Osteoblast (primary cell): ENCODE measurements around the gene TIAM2. TPM values are rescaled to one million over a fixed set of nuclear protein-coding genes. Genes with fewer than 3 reads are reported as not detected.

ENCODE experiments used
- DNase-seq: peaks from one replicate; pipeline ENCODE4 v3.0.0; 2011; ENCODE audit warnings: low spot score, mixed read lengths; ENCODE audit not compliant: insufficient read length; ENCODE audit errors: missing footprints
- H2AFZ ChIP-seq: 2 replicates; pipeline ENCODE4 v1.6.0; 2011; ENCODE audit warnings: mild to moderate bottlenecking, low read length
- H3K27ac ChIP-seq: 2 replicates; pipeline ENCODE4 v1.5.1; 2011; ENCODE audit warnings: mild to moderate bottlenecking, low read depth, low read length, moderate library complexity
- H3K27me3 ChIP-seq: 2 replicates; pipeline ENCODE4 v1.6.0; 2012; ENCODE audit warnings: mild to moderate bottlenecking, control low read depth, inconsistent platforms, low read length, moderate library complexity; ENCODE audit not compliant: insufficient read depth
- H3K36me3 ChIP-seq: 2 replicates; pipeline ENCODE4 v1.5.1; 2011; ENCODE audit warnings: mild to moderate bottlenecking, low read length, control low read depth, moderate library complexity; ENCODE audit not compliant: insufficient read depth
- H3K4me1 ChIP-seq: 2 replicates; pipeline ENCODE4 v1.5.1; 2011; ENCODE audit warnings: mild to moderate bottlenecking, low read length, control low read depth, moderate library complexity; ENCODE audit not compliant: insufficient read depth
- H3K4me2 ChIP-seq: 2 replicates; pipeline ENCODE4 v1.6.0; 2011; ENCODE audit warnings: mild to moderate bottlenecking, low read length; ENCODE audit not compliant: insufficient read depth
- H3K4me3 ChIP-seq: fragments of 200-600 bp; sonication (generic); 3 replicates; pipeline ENCODE4 v1.5.1; 2012; ENCODE audit warnings: mild to moderate bottlenecking, low read length, inconsistent platforms; ENCODE audit not compliant: insufficient read depth
- H3K79me2 ChIP-seq: 2 replicates; pipeline ENCODE4 v1.6.0; 2012; ENCODE audit warnings: mild to moderate bottlenecking, low read length, control low read depth, inconsistent platforms; ENCODE audit not compliant: insufficient read depth
- H3K9me3 ChIP-seq: 2 replicates; pipeline ENCODE4 v1.5.1; 2011; ENCODE audit warnings: low read depth, low read length, control low read depth
- H4K20me1 ChIP-seq: 2 replicates; pipeline ENCODE4 v1.6.0; 2012; ENCODE audit warnings: mild to moderate bottlenecking, low read length, control low read depth; ENCODE audit not compliant: insufficient read depth
- total RNA-seq: library from RNA; depleted of rRNA; stranded (reverse); fragments of >200 nt; gene quantifications from 2 replicates; pipeline ENCODE4 v1.2.3, GENCODE V29; 2012
- TF ChIP-seq, protein P1 (sequence below): IDR thresholded peaks from 2 replicates; pipeline ENCODE4 v1.5.1; 2011; ENCODE audit warnings: mild to moderate bottlenecking, low read depth, low read length, moderate library complexity; ENCODE audit errors: extremely low read depth

TIAM2 gene
- total RNA-seq, 1 donor = 31.8 TPM

DNA sequence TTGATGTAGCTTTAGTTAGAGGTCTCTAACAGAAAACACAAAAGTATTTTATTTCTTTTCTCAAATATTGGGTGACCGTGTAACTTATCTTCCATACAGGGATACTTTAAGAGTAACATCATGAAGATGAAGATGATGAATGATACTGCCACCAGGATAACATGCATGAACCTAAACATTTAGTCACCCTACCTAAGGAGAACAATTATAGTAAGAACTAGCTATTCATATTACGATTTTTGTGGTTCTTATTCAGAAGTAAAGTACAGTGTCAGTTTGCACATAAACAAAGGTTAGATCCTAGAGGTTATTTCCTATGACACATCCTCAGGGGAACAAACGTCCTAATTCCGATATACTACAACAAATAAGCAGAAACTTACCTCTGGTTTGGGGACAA, 289.7 kb downstream of the TIAM2 start:
- Histone ChIP-seq H3K27me3 (no peaks in the 10 kb centered on the region), H3K27ac (no peak overlapping the region), H3K4me1 (no peaks in the 10 kb centered on the region), H3K4me2 (no peak overlapping the region), H2AFZ (no peak overlapping the region), H4K20me1 (no peaks in the 10 kb centered on the region), H3K4me3 (no peak overlapping the region), H3K79me2 (no peaks in the 10 kb centered on the region), H3K36me3 (peaks cover 26% of the 10 kb centered on the region), H3K9me3 (no peaks in the 10 kb centered on the region)
- TF ChIP-seq, protein P1, sequence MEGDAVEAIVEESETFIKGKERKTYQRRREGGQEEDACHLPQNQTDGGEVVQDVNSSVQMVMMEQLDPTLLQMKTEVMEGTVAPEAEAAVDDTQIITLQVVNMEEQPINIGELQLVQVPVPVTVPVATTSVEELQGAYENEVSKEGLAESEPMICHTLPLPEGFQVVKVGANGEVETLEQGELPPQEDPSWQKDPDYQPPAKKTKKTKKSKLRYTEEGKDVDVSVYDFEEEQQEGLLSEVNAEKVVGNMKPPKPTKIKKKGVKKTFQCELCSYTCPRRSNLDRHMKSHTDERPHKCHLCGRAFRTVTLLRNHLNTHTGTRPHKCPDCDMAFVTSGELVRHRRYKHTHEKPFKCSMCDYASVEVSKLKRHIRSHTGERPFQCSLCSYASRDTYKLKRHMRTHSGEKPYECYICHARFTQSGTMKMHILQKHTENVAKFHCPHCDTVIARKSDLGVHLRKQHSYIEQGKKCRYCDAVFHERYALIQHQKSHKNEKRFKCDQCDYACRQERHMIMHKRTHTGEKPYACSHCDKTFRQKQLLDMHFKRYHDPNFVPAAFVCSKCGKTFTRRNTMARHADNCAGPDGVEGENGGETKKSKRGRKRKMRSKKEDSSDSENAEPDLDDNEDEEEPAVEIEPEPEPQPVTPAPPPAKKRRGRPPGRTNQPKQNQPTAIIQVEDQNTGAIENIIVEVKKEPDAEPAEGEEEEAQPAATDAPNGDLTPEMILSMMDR = no peak
- DNase-seq = no peak

DNA sequence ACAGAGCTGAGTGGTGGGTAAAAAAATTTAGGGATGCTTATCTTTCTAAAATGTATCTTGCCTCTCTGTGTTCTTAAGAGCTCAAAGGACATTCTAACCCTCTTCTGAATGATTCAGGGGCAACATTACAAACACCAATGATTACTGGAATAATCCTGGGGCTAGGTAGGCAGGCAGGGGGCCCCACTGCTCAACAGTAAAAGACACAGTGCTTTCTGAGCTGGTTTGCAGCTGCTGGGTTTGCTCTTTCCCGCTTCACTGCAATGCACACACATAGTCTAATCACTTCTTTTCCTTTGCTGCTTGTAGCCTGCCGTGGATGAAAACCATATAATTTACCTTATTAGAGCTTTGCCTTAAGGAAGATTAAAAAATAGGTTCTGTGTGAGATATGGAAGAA, 292.6 kb downstream of the TIAM2 start:
- H4K20me1 ChIP-seq = no peaks in the 10 kb centered on the region
- TF ChIP-seq, protein P1 = no peak
- H3K27ac ChIP-seq = no peak overlapping the region
- H3K4me2 ChIP-seq = no peak overlapping the region
- no peak overlapping the region for H2AFZ ChIP-seq
- no peak overlapping the region for H3K4me3 ChIP-seq
- H3K4me1 ChIP-seq = no peaks in the 10 kb centered on the region
- H3K79me2 ChIP-seq = no peaks in the 10 kb centered on the region
- H3K9me3 ChIP-seq = no peaks in the 10 kb centered on the region
- DNase-seq = no peak
- H3K36me3 ChIP-seq = peaks cover 18% of the 10 kb centered on the region
- H3K27me3 ChIP-seq = no peaks in the 10 kb centered on the region

GRCh38 chr6:155290491-155290890, 295.4 kb downstream of the TIAM2 start:
- no peak overlapping the region for H3K4me2 ChIP-seq
- H3K4me1 ChIP-seq = no peaks in the 10 kb centered on the region
- no peaks in the 10 kb centered on the region for H3K27me3 ChIP-seq
- DNase-seq = no peak
- H3K27ac ChIP-seq = no peak overlapping the region
- no peaks in the 10 kb centered on the region for H3K9me3 ChIP-seq
- H3K36me3 ChIP-seq = peaks cover 12% of the 10 kb centered on the region
- no peak overlapping the region for H3K4me3 ChIP-seq
- no peak overlapping the region for H2AFZ ChIP-seq
- H3K79me2 ChIP-seq = no peaks in the 10 kb centered on the region
- TF ChIP-seq, protein P1 = no peak
- H4K20me1 ChIP-seq = no peaks in the 10 kb centered on the region

DNA sequence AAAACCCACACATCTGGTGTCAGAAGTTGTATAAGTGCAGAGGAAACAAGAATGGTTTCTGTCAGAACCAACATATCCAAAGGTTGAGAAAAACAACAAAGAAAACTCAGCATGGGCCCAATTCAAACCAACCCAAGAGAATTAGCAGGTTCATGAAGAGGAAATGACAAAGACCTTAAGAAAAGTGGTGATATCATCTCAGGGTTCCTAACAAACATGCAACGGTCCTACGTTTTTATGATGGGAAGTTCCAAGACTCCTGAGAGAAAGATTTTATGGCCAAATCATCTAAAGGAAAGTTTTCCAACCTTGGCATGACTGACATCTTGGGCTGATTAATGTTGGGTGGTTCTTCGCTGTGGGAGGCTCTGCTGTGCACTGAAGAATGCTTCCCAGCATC, 296.2 kb downstream of the TIAM2 start:
- Histone ChIP-seq H2AFZ (no peak overlapping the region), H3K4me1 (no peaks in the 10 kb centered on the region), H3K4me3 (no peak overlapping the region), H3K79me2 (no peaks in the 10 kb centered on the region), H4K20me1 (no peaks in the 10 kb centered on the region), H3K4me2 (no peak overlapping the region), H3K9me3 (no peaks in the 10 kb centered on the region), H3K27me3 (no peaks in the 10 kb centered on the region), H3K36me3 (peaks cover 19% of the 10 kb centered on the region), H3K27ac (no peak overlapping the region)
- peak; percentile 76 for DNase-seq
- TF ChIP-seq, protein P1 = no peak
